Prostate gland (tissue), 2 donors: ENCODE measurements around the gene WAC. TPM values are rescaled to one million over a fixed set of nuclear protein-coding genes. Genes with fewer than 3 reads are reported as not detected.

Source experiments
- DNase-seq: peaks from one replicate; pipeline ENCODE4 v3.0.0-alpha.2; 2019; ENCODE audit warnings: low spot score
- H3K27ac ChIP-seq, 2 donors: fragments of 200-600 bp; sonication (generic); 2 replicates each; pipeline ENCODE4 v1.5.1; 2017 to 2019
- H3K27me3 ChIP-seq: fragments of 200-600 bp; sonication (generic); replicated peaks from 2 replicates; pipeline ENCODE4 v1.5.1; 2019; ENCODE audit not compliant: insufficient read depth
- H3K36me3 ChIP-seq, 2 donors: fragments of 200-600 bp; sonication (generic); 1 replicate in 1 of 2; 2 replicates in 1 of 2; pipeline versions ENCODE4 v1.5.1 to v1.8.1; 2017 to 2019
- H3K4me1 ChIP-seq: fragments of 200-600 bp; sonication (generic); replicated peaks from 2 replicates; pipeline ENCODE4 v1.5.1; 2019
- H3K4me3 ChIP-seq, 2 donors: fragments of 200-600 bp; sonication (generic); 2 replicates each; pipeline ENCODE4 v1.5.1; 2017 to 2019
- H3K9me3 ChIP-seq: fragments of 200-600 bp; sonication (generic); 2 replicates; pipeline ENCODE4 v1.5.1; 2017
- POLR2A ChIP-seq: fragments of 450-650 bp; IDR thresholded peaks from one replicate; pipeline ENCODE4 v1.6.1; 2016; ENCODE audit warnings: antibody characterized with exemption, mild to moderate bottlenecking
- POLR2AphosphoS5 ChIP-seq: sonication (generic); formaldehyde crosslinking; IDR thresholded peaks from one replicate; pipeline ENCODE4 v1.6.1; 2017; ENCODE audit warnings: antibody characterized with exemption
- WGBS: methylation state at CpG from one replicate; pipeline ENCODE4 v1.1.5; 2018; 5-methylcytosine and 5-hydroxymethylcytosine counted together
- intact Hi-C: fragments of 100-400 bp; cut with DNase I; formaldehyde crosslinking; loops from one replicate; pipeline ENCODE4 v1.14.2; 2022
- small RNA-seq, 2 donors: library from RNA; depleted of rRNA; stranded (forward); fragments of <200 nt; gene quantifications; one replicate each; pipeline ENCODE3, GENCODE V24; 2016
- total RNA-seq, 2 donors: library from RNA; depleted of rRNA; stranded (reverse); fragments of >200 nt; gene quantifications; one replicate each; pipeline ENCODE4 v1.1.0, GENCODE V29; 2016
- TF ChIP-seq, protein P1 (sequence below), 4 experiments: fragments of 200-600 bp in 2 of 4; fragments of 450-650 bp in 2 of 4; sonication (generic) in 2 of 4; IDR thresholded peaks; 1 replicate in 3 of 4; 2 replicates in 1 of 4; pipeline ENCODE4 v1.5.1; 2016 to 2019; ENCODE audit warnings: antibody characterized with exemption in 4 of 4, mild to moderate bottlenecking in 2 of 4, moderate library complexity in 2 of 4

The WAC gene
- total RNA-seq, 2 donors from 2014 or later, result 107 to 143 TPM

DNA sequence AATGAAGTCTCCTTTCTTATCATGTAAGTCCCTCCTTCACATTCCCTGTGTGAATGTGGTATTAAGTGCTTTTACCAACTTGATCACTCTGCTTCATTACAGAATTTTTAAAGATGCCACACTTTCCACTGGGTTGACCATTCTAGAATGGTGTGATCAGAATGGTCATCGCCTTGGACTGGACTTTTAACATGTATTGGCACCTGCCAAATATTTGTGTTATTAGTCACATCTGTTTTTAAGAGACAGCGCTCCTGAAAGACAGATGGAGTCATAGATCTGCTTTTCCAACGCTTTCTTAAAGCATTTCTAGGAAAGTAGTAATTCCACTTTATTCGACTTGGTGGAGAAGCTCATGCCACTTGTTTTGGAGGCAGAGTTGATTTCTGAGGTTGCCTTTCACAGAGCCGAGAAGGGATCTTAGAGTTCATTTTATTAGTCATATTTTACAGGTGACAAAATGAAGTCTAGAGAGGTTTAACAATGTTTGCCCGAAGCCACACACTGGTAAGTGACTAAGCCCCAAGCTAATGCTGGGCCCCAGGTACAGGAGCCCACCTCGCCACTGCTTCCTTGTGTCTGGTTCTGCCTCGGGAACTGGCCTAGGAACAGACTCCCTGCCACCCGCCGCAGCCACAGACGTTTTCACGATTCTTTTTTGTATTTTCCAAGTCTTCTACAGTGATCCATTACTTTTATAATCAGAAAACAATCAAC is 134.0 kb downstream of the WAC start:
- DNase-seq, result no peak
- no peaks in the 10 kb centered on the region for H3K9me3 ChIP-seq
- TF ChIP-seq, protein P1, sequence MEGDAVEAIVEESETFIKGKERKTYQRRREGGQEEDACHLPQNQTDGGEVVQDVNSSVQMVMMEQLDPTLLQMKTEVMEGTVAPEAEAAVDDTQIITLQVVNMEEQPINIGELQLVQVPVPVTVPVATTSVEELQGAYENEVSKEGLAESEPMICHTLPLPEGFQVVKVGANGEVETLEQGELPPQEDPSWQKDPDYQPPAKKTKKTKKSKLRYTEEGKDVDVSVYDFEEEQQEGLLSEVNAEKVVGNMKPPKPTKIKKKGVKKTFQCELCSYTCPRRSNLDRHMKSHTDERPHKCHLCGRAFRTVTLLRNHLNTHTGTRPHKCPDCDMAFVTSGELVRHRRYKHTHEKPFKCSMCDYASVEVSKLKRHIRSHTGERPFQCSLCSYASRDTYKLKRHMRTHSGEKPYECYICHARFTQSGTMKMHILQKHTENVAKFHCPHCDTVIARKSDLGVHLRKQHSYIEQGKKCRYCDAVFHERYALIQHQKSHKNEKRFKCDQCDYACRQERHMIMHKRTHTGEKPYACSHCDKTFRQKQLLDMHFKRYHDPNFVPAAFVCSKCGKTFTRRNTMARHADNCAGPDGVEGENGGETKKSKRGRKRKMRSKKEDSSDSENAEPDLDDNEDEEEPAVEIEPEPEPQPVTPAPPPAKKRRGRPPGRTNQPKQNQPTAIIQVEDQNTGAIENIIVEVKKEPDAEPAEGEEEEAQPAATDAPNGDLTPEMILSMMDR (IDR thresholded peaks at IDR 0.05), result no peak
- no peak for TF ChIP-seq POLR2A
- TF ChIP-seq POLR2AphosphoS5, result no peak
- WGBS, result 83% methylated on average over 12 of the region's 12 CpGs
- H3K4me1 ChIP-seq, result no peaks in the 10 kb centered on the region
- no peaks in the 10 kb centered on the region for H3K36me3 ChIP-seq
- intact Hi-C loops, result loop anchor here (5.0 kb wide), 1 partner anchor 325 kb away; no protein-coding TSS in a partner anchor
- H3K27me3 ChIP-seq, result peaks cover 18% of the 10 kb centered on the region
- no peak overlapping the region for H3K4me3 ChIP-seq
- H3K27ac ChIP-seq, result no peak overlapping the region

DNA sequence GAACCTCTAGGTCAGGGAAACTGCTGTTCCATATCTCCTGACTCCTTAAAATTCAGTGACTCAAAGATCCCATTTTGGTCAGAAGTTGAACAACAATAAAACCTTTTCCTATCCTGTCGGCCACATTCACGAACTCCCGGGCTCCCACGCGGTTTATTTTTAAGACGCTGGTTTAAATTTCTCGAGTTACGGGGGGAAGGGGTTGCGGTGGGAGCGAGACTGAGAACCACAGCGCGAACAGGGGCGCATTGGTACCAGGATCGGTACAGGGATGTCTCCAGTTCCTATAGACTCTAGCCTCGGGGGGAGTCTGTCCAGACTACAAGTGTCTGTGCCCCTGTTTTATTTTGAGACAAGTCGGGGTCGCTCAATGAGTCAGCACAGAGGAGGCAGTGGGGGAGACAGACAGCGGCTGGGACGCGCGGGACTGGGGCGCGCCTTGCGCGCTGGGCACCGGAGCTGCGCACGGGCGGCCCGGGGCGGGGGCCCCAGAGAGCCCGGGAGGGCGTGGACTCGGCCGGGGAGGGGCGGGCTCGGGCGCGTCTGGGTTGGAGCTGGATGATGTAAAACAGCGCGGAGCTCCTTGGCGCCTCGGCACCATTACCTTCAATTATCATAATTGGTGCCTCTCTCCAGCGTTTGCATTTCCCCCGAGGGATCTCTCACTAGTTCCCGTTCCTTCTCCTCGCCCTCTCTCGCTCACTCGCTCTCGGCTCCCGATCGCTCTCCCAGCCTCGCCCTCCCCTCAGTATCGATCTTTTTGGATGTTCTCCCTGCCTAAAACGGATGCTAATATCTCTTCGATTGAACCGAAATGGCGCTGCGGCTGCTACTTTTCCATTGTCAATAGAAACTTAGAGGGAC is 135.7 kb downstream of the WAC start:
- H3K36me3 ChIP-seq, result no peaks in the 10 kb centered on the region
- no peaks in the 10 kb centered on the region for H3K4me1 ChIP-seq
- intact Hi-C loops, result loop anchor here (5.0 kb wide), 1 partner anchor 324 kb away; no protein-coding TSS in a partner anchor
- no peak overlapping the region for H3K27ac ChIP-seq
- DNase-seq, result peak; percentile 9
- H3K9me3 ChIP-seq, result no peaks in the 10 kb centered on the region
- WGBS, result 4% methylated on average over 59 of the region's 59 CpGs
- no peak for TF ChIP-seq POLR2AphosphoS5
- no peak for TF ChIP-seq POLR2A
- TF ChIP-seq, protein P1 (IDR thresholded peaks at IDR 0.05), result no peak
- H3K27me3 ChIP-seq, result peaks cover 18% of the 10 kb centered on the region
- peak overlapping the region; percentile 1 to 2 for H3K4me3 ChIP-seq

DNA sequence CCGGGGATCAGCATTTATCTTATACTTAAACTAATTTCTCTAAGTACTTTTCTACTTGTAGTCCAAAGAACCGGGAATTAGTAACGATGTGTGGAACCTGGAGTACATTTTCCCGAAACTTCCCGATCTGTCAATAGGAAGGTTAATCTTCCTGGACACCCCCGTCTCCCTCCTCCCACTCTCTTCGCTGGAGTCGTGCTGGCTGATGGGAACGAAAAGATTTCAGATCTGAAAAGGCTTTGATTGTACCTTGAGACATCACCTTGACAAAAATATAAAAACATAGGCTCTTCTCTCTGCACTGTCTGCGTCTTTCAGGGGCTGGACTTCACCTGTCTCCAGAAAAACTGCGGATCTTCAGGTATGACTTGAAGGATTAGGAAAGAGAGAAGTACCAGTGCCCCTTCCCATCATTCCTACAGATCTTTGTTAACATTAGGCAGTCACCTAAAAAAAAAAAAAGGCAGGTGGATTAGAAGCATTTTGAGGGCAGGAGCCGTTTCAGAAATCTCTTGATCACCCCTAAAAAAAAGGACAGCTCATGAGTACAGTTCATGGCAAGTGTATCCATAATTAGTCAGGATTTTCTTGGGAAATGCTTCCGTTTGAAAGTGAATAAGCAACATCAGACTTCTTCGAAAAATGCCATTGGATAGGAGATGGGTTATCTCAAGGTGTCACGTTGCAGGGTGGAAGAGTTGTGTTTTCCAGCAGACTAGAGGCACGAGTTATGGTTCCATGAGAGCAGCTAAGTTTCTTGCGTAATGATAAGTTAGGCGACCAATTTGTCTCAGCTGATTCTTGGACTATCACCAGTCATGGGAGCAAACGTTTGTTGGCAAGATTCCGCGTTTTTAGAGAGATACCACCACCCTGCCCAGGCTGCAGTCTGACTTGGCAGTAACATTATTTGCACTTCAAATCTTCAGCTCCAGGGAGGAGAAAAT is 136.6 kb downstream of the WAC start:
- peaks cover 18% of the 10 kb centered on the region for H3K27me3 ChIP-seq
- no peaks in the 10 kb centered on the region for H3K36me3 ChIP-seq
- DNase-seq, result no peak
- H3K9me3 ChIP-seq, result no peaks in the 10 kb centered on the region
- H3K27ac ChIP-seq, result no peak overlapping the region
- no peaks in the 10 kb centered on the region for H3K4me1 ChIP-seq
- TF ChIP-seq, protein P1 (IDR thresholded peaks at IDR 0.05), result no peak
- TF ChIP-seq POLR2A, result no peak
- intact Hi-C loops, result loop anchor here (5.0 to 10.0 kb wide), 2 partner anchors 135 to 323 kb away; no protein-coding TSS in a partner anchor
- WGBS, result 37% methylated on average over 21 of the region's 21 CpGs
- no peak overlapping the region for H3K4me3 ChIP-seq

Small RNA genes within 50 kb of the gene (small RNA-seq; reads per million reads assigned to genes)
- gene RNU4ATAC6P, result 0 reads per million in 2 donors
- 0 reads per million in 2 donors for gene RNU6-1067P

Other genes starting within 250 kb of the WAC start
- 10 to 100 TPM; 10.1 to 16.1 TPM for gene MPP7, start 230.1 kb upstream of the WAC start, total RNA-seq
- gene BAMBI, start 144.4 kb downstream of the WAC start, total RNA-seq, result 10 to 100 TPM in 1 of 2 donors, 1 to 10 TPM in 1; 3.1 to 58.9 TPM